NCI-H187 (cell line): ENCODE results near the gene SLC33A1.
"Not testable (repeated sequence)": the region's sequence is repeated elsewhere in the genome, so short reads cannot be mapped to it uniquely, and the experiment has no call there.

Source experiments
- DNase-seq, 2 experiments: peaks; one replicate each; lab custom pipeline; 2025; lab: John Stamatoyannopoulos, UW

Gene SLC33A1

GRCh38 chr3:155862290-155862982 lies 8.2 kb upstream of the SLC33A1 start:
- not testable (repeated sequence) for DNase-seq

GRCh38 chr3:155861476-155862183 lies 7.4 kb upstream of the SLC33A1 start:
- DNase-seq = no peak

- DNase-seq = not testable (repeated sequence)
These were observed 6.2 kb upstream of the SLC33A1 start for GRCh38 chr3:155860424-155860823.

GRCh38 chr3:155859859-155860258 lies 5.6 kb upstream of the SLC33A1 start:
- no peak for DNase-seq

GRCh38 chr3:155853214-155854140 lies 750 bp downstream of the SLC33A1 start:
- DNase-seq = no peak

- no peak for DNase-seq
These were observed 1.9 kb downstream of the SLC33A1 start for GRCh38 chr3:155852341-155852740.

GRCh38 chr3:155849404-155849803 lies 4.8 kb downstream of the SLC33A1 start:
- DNase-seq = not testable (repeated sequence)

- DNase-seq = no peak
These were observed 6.2 kb downstream of the SLC33A1 start for GRCh38 chr3:155847993-155848392.

GRCh38 chr3:155846119-155846518 lies 8.1 kb downstream of the SLC33A1 start:
- no peak for DNase-seq

- no peak for DNase-seq
These were observed 10.7 kb downstream of the SLC33A1 start for GRCh38 chr3:155843569-155843968.

- DNase-seq = no peak
These were observed 18.7 kb downstream of the SLC33A1 start for GRCh38 chr3:155835341-155836071.

GRCh38 chr3:155828490-155829098 lies 25.6 kb downstream of the SLC33A1 start:
- DNase-seq = not testable (repeated sequence)

- DNase-seq = no peak
These were observed 39.1 kb downstream of the SLC33A1 start for GRCh38 chr3:155815030-155815545.

GRCh38 chr3:155813224-155813623 lies 41.0 kb downstream of the SLC33A1 start:
- not testable (repeated sequence) for DNase-seq

GRCh38 chr3:155809181-155809580 lies 45.0 kb downstream of the SLC33A1 start:
- no peak for DNase-seq

- no peak for DNase-seq
These were observed 46.4 kb downstream of the SLC33A1 start for GRCh38 chr3:155807823-155808222.

- DNase-seq = peak; percentile 37 to 82
These were observed 48.2 kb downstream of the SLC33A1 start, which contains the start of gene C3orf33 for GRCh38 chr3:155805802-155806618. Gene C3orf33 (minus strand): TSS chr3:155806278. CDS start chr3:155806252, 26 bp downstream.

- peak in 1 of 2 experiments; percentile 51 for DNase-seq
These were observed 48.9 kb downstream of the SLC33A1 start for GRCh38 chr3:155805204-155805801.

- DNase-seq = no peak
These were observed 49.9 kb downstream of the SLC33A1 start for GRCh38 chr3:155804323-155804722.

- DNase-seq = no peak
These were observed 61.7 kb downstream of the SLC33A1 start for GRCh38 chr3:155792532-155792931.
